ENCODE data around the gene TMEM215. TPM values are rescaled to one million over a fixed set of nuclear protein-coding genes. Genes with fewer than 3 reads are reported as not detected.

TMEM215 gene
- total and polyA plus RNA-seq, 2 experiments from 2014 or later, result 0.79 to 1.2 TPM

- no peak for ATAC-seq
Observed at GRCh38 chr9:32775283-32775682, 8.1 kb upstream of the TMEM215 start.

More at GRCh38 chr9:32775283-32775682, 8.1 kb upstream of the TMEM215 start:
- Mint-ChIP-seq H3K36me3 (ENCODE audit: low read depth) (no peaks in the 10 kb centered on the region; the same call in 2 of the 3 replicates), H3K9me3 (peaks cover 11% of the 10 kb centered on the region), H3K4me1 (no peaks in the 10 kb centered on the region), H3K4me3 (no peak overlapping the region), H3K27ac (no peak overlapping the region), H3K27me3 (ENCODE audit: insufficient read depth, low read depth, poor library complexity) (peaks cover 8% of the 10 kb centered on the region)
- no peak for DNase-seq (ENCODE audit: low spot score)
- Histone ChIP-seq H3K9me2 (ENCODE audit: insufficient read depth) (0 out of 2 replicates have a peak, but pooled peaks cover 4% of the 10 kb centered on the region), H2AFZ (no peak overlapping the region), H3K27ac (ENCODE audit: low read depth) (no peak overlapping the region), H4K20me1 (replicated peaks; ENCODE audit: insufficient read depth) (no peaks in the 10 kb centered on the region), H3K4me1 (ENCODE audit: insufficient read depth) (no peaks in the 10 kb centered on the region), H3K27me3 (ENCODE audit: insufficient read depth) (peaks cover 6% of the 10 kb centered on the region), H3K79me2 (replicated peaks; ENCODE audit: insufficient read depth) (no peaks in the 10 kb centered on the region), H3K4me3 (no peak overlapping the region), H3K36me3 (ENCODE audit: insufficient read depth) (no peaks in the 10 kb centered on the region), H3F3A (replicated peaks; ENCODE audit: low read depth) (no peaks in the 10 kb centered on the region), H3K4me2 (no peak overlapping the region)
- TF ChIP-seq ZNF462 (CRISPR knock-in tag; IDR thresholded peaks at IDR 0.05) (no peak), POLR2AphosphoS5 (IDR thresholded peaks at IDR 0.05; ENCODE audit: low read depth) (no peak), ETS1 (IDR thresholded peaks at IDR 0.05) (no peak), STAT1 (IDR thresholded peaks at IDR 0.05; ENCODE audit: unreplicated experiment) (no peak), CREB1 (CRISPR knock-in tag; IDR thresholded peaks at IDR 0.05; ENCODE audit: low read depth) (no peak), ZNF114 (CRISPR knock-in tag; IDR thresholded peaks at IDR 0.05) (no peak), JUNB (IDR thresholded peaks at IDR 0.05; ENCODE audit: unreplicated experiment) (no peak), NANOG (IDR thresholded peaks at IDR 0.05; ENCODE audit: borderline replicate concordance) (no peak), CTCF (conservative IDR thresholded peaks at IDR 0.05; ENCODE audit: low read depth in 2 of 2) (no peak), ZNF331 (CRISPR knock-in tag; IDR thresholded peaks at IDR 0.05; ENCODE audit: low read depth) (no peak), EZH2 (IDR thresholded peaks at IDR 0.05; ENCODE audit: low read depth, unreplicated experiment) (no peak)

Measured in GM23338 (cell line).